ENCODE data around the gene TRIM31.
A peak's percentile ranks its signal among the peaks of the same experiment; 100 is the strongest.

Gene TRIM31

GRCh38 chr6:30111266-30111856 is 1.5 kb downstream of the TRIM31 start:
- no peak for DNase-seq

GRCh38 chr6:30104661-30105060 is 8.2 kb downstream of the TRIM31 start:
- DNase-seq: no peak

DNA sequence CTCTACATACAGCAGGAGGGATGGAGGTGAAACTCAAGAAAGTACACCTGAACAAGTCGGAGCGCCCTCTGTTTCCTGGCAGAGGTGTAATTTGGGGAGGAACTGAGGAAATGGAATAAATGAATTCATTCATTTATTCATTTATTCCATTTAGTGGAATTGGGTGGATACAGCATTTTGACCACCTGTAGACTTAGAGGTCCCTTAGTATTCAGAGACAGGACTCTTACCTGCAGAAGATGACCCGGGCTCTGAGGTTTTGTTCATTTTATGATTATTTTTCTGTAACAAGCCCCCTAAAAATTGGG is 9.1 kb downstream of the TRIM31 start:
- DNase-seq: no peak

GRCh38 chr6:30102970-30103871 is 9.7 kb downstream of the TRIM31 start:
- DNase-seq: peak; percentile 77

- no peak for DNase-seq
These were observed 10.4 kb downstream of the TRIM31 start for GRCh38 chr6:30102414-30102969.

GRCh38 chr6:30101444-30102413 is 11.2 kb downstream of the TRIM31 start:
- DNase-seq: peak; percentile 53

- no peak for DNase-seq
These were observed 12.1 kb downstream of the TRIM31 start for GRCh38 chr6:30100585-30101443.

- DNase-seq: no peak
These were observed 12.7 kb downstream of the TRIM31 start for GRCh38 chr6:30100154-30100553.

DNA sequence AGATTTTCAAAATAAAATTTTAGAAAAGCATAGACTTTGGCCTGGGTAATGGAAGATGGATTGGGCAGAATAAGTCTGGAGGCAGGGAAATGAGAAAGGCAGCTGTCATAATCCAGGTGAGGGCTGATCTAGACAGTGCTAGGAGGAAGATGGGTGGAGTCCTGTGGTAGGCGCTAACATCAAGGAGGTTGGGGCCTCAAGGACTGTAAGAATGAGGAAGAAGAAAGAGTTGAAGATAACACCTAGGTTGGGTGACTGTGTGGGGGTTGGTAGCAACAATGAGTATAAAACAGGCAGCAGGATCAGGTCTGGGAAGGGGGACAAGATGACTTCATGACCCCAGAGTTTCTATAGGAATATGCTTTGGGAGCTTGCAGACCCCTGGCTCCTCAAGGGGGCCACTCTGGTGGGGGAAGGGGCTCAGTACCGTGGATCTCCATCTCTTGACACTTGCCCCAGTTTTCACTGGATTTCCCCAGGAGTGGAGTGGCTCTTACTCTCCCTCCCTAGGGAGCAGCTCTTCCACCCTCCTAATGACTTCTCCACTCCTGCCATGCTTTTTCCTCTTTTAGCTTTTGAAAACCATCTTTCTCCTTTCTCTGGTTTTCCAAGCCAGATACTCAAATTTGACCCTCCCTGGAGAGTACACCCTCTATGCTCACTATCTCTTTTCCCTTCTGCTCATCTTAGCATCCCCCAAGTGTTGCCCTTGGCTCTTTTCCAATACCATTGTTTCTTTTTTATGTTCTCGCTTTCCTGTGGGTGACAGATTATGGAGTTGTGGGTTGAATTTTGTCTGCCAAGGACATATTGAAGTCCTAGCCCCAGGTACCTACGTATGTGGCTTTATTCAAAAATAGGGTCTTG is 14.8 kb downstream of the TRIM31 start:
- DNase-seq: no peak

DNA sequence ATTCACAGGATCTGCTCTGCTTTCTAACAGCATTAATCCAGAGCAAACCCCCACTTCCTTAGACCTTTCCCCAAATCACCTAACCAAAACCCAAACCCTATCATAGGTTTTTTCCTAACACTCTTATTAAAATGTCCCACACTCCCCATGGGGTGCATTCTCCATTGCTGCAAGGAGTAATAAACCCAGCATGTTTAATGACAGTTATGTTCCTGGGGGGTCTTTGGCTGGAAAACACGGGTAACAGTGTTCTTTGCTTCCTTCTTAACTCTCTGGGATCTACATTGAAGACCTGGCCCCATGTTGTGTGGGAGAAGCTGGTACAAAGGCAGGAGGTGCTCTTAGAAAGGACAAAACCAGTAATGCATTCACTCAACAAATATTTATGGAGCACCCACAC is 16.1 kb downstream of the TRIM31 start:
- DNase-seq: no peak

DNA sequence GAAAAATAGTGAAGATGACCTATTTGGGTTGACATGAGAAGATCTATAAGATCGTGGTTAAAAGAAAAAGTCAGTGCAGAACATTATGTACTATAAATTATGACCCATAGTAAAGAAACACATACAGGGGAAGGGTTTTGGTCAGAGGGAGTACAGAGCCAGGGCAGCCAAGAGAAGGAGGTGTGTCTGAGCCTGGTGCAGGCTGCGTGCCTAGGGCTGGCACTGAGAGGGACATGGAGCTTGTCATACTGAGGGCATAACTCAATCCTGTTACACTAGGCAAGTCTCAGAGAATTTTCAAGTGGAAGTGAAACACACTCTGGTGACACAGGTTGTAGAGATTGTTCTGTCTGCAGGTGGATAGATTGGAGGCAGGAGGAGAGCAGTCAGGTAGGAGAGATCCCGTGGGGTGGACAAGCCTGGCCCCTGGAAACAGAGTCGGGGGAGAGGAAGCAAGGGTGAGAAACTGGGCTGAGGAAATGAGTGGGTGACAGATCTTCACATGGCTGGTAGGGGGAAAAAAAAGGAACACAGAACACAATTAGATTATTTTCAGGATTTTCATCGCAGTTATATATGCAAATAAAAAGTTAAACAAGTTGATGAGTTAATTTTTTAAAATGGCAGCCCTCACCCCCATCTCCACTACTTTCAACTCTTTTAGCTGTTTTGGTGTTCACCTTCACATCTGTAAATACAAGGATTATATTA is 18.8 kb downstream of the TRIM31 start:
- no peak for DNase-seq

DNA sequence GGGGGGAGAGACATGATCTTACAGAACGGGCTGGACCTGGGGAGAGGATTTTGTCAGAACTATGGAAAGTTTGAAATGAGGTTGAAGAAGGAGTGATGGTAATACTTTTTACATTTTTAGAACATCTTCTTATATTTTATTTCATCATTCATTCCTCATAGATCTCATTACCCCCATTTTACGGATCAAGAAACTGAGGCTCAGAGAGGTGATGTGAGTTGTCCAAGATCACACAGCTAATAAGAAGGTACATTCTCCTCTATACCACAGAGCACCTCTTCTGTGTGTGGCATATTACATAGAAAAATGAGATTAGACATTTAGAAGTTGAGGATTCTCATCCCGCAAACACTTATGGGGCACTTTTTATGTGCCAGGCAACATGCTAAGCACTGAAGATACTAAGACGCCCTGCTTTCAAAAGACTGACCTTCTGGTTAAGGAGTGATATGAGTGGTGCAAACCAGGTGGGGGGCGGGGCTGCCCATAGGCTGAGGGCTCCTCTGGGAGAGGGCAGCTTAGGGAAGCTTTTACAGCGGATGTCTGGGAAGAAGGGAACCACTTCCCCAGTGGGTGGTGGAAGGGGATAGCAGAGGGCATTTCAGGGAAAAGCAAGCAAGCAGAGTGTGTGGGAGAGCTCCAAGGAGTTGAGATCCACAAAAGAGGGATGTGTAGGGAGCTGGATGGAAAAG is 19.9 kb downstream of the TRIM31 start:
- no peak for DNase-seq

DNA sequence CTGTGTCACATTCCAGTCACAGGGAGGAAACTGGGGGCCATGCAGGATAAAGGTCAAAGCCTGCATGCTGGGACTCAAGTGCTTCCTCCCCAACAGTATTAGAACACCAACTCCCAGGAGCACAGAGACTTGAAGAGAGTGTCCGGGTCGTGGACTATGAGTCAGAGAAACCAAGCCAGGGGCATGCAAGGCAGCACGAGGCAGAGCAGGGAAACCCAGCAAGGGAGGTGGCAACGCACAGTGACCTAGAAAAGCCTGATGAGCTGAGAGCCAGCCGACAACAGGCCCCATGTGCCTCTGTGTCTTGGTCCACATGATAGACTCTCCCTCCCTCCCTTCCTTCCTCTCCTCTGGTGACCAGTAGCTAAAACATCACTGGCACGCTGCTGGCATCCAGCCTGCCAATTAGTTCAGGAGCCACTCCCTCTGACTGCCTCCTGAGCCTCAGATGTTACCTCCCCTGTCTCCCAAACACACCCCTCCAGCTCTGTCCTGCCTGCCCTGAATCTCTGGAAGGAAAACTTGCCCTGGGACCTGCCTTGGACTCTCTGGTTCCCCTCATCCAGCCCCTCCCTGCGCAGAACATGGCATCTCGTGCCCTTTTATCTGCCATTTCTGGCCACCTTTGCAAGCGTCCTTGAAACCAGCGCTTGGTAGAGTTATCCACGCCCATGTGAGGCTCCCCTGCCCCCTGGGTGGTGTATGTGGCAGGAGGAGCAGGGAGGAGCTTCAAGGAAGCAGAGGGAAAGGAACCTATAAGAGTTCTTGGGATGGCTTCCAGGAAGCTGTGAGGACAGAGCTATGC is 21.1 kb downstream of the TRIM31 start:
- DNase-seq: no peak

- no peak for DNase-seq
These were observed 25.0 kb downstream of the TRIM31 start for GRCh38 chr6:30087876-30088275.

DNA sequence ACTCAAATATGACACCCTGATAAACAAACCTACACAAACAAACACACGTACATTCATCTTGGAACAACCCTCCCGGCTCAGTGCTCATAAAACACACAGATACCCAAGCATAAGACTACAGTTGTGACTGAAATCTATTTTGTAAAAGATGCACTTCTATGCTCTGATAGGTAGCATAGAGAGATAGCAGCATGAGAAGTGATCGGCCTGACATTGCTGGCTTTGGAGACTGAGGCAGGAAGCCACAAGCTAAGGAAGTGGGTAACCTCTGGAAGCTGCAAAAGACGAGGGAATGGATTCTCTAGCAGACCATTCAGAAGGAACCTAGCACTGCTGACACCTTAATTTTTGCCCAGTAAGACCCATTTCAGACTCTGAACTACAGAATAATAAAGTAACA is 35.7 kb downstream of the TRIM31 start:
- DNase-seq: no peak

DNA sequence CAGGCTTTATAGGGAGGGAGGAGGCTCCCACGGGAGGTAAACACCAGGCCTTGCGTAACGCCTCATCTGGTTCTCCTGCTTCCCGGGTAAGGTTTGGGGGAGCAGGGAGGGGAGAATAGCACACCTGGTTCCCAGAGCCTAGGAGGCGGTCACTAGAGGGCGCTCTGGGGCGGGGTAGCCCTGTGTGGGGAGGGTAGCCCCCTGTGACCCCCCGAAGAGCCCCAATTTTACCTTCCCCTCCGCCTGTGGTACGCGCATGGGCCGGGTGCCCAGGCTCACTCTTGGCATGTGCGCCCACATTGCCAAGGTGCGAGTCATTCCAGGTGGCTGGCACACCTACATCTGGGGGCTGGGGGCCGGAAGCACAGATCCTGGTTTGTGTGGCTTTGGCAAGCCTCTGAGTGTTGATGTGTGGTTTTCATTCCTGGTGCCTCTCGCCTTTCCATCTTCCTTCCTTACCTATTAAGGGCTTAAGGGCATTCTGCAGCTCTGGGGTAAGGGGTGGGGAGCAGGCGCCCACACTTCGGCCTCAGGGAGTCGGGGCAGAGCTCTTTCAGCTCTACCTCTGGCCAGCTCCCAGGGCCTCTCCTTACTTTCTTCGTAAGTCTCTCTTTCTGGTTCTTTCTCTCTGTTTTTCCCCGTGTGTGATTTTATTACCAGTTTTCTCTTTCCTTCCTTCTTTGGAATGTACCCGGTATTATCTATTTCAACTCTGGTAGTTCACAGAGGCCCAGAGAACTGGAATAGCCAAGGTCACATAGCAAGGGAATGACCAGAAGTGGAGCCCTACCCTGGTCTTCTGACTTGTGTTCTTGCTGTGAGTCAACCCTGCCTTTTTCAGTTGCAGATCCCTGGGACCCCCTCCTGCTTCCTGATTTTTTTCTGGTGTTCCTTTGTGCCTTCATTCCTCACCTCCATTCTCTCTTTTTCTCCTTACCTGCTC is 36.8 kb downstream of the TRIM31 start:
- no peak for DNase-seq

DNA sequence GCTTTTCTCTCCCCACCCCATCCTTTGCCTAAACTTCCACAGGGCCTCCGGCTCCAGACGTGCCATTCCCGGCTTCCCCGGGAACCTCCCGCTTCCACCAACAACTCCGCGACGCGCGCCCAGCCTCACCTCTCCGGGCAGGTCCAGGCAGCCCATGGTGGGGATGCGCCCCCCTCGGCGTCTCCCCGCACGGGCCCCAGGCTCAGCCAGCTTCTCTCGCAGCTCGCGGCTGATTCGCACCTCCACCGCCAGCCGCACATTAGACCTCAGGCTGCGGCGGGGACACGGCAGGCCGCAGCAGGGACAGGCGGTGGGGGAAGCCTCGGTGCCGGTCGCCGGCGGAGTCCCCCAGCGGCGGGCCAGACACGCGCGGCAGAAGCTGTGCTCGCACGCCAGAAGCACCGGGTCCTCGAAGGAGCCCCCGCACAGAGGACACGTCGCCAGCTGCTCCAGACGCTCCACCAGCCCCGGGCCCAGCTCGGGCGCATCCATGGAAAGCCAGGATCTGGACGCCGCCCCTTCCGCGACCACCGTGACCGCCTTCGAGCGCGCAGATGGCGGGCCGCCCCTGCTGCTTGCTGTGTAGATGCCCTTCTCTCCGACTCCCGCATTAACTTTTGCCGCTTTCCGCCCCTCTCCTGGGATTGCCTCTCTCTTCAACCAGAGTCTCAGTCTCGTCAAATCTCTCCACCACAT is 37.6 kb downstream of the TRIM31 start, which contains the start of gene RNF39:
Gene RNF39 (minus strand): TSS at position 676 of the 696 bp plus-strand sequence. CDS start 184 bp downstream, at position 492.
- no peak for DNase-seq
